ENCODE results near the gene CLTA. TPM values are rescaled to one million over a fixed set of nuclear protein-coding genes. Genes with fewer than 3 reads are reported as not detected.
"Not testable (repeated sequence)": the region's sequence is repeated elsewhere in the genome, so short reads cannot be mapped to it uniquely, and the experiment has no call there.

The CLTA gene
- total and polyA plus RNA-seq, 7 experiments from 2014 or later = 32.2 to 140 (median 72.0) TPM

DNA sequence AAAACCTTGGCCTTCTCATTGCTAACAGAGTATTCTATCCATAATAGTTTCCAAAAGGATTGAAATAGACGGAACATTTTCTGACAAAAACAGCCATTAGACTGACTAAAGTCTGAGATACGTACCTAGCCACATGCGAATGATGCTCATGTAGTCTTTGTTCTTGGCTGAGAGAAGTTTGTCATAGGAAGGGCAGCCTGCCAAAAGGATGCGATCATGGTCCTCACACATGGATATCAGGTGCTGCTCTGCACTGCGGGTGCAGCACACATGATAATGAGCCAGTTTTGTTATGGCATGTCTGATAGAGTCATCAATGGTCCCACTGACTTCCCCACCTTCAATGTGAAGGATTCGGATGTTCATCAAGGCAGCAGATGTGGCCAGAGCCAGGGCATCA is 55.2 kb downstream of the CLTA start:
- Histone ChIP-seq H3K27ac (ENCODE audit: low read depth, low read length) (no peak overlapping the region), H3K4me3 (ENCODE audit: low read length) (no peak overlapping the region), H3K9me3 (ENCODE audit: control insufficient read depth in 2 of 3, low read length in 3 of 3) (no peaks in the 10 kb centered on the region), H3K4me1 (ENCODE audit: control insufficient read depth in 2 of 2, insufficient read depth in 2 of 2, low read length in 2 of 2) (no peaks in the 10 kb centered on the region), H3K27me3 (ENCODE audit: control insufficient read depth in 2 of 2, insufficient read depth in 2 of 2, low read length in 2 of 2) (no peaks in the 10 kb centered on the region), H3K36me3 (ENCODE audit: control insufficient read depth in 2 of 3, insufficient read depth in 3 of 3, low read length in 3 of 3) (peaks cover 0 to 22% (median 10%) of the 10 kb centered on the region in 3 experiments)
- ChIA-PET POLR2A (no interaction called here), CTCF (no interaction called here)
- Mint-ChIP-seq H3K27ac (peak overlapping the region in 1 of 9 donors; percentile 36), H3K36me3 (peaks cover 0 to 18% (median 13%) of the 10 kb centered on the region in 5 donors), H3K9me3 (peaks cover 0 to 1% (median 0%) of the 10 kb centered on the region in 11 donors), H3K27me3 (no peaks in the 10 kb centered on the region), H3K4me1 (peaks cover 7 to 15% (median 11%) of the 10 kb centered on the region in 7 donors), H3K4me3 (no peak overlapping the region)
- intact Hi-C loops (cut with micrococcal nuclease) = no loop called here
- DNase-seq (no peak), ATAC-seq (no peak)

DNA sequence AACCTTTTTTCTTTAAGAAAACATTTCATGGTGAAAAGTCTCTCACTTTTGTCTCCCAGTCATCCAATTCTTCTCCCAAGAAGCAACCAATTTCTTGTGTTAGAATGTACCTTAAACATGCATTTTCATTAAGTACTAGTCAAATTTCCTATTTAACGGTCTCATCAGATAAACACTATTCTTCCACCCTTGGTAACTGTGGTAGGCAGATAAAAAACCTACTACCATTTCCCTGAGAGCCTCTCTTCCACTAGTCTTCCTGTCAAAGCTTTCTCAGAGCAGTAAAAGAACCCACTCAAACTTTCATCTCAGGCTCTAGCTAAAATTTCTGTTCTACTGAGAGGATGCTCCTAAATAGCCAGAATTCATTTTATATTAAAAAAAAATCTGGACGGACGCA is 56.6 kb downstream of the CLTA start:
- Mint-ChIP-seq H3K36me3 (peaks cover 0 to 17% (median 13%) of the 10 kb centered on the region in 5 donors), H3K9me3 (peaks cover 0 to 1% (median 0%) of the 10 kb centered on the region in 11 donors), H3K27me3 (no peaks in the 10 kb centered on the region), H3K4me3 (no peak overlapping the region), H3K27ac (no peak overlapping the region), H3K4me1 (peaks cover 10 to 25% (median 15%) of the 10 kb centered on the region in 7 donors)
- no peak for DNase-seq
- intact Hi-C loops (cut with micrococcal nuclease) = no loop called here
- POLR2A ChIA-PET = no interaction called here
- Histone ChIP-seq H3K36me3 (ENCODE audit: control insufficient read depth in 2 of 3, insufficient read depth in 3 of 3, low read length in 3 of 3) (peaks cover 0 to 16% (median 10%) of the 10 kb centered on the region in 3 experiments), H3K4me3 (ENCODE audit: low read length) (no peak overlapping the region), H3K27ac (ENCODE audit: low read depth, low read length) (no peak overlapping the region), H3K4me1 (ENCODE audit: control insufficient read depth in 2 of 2, insufficient read depth in 2 of 2, low read length in 2 of 2) (no peaks in the 10 kb centered on the region), H3K9me3 (ENCODE audit: control insufficient read depth in 2 of 3, low read length in 3 of 3) (no peaks in the 10 kb centered on the region), H3K27me3 (ENCODE audit: control insufficient read depth in 2 of 2, insufficient read depth in 2 of 2, low read length in 2 of 2) (no peaks in the 10 kb centered on the region)
- no peak for ATAC-seq
- CTCF ChIA-PET = interaction anchor here (1.6 to 5.6 kb wide), 4 partner anchors 19 to 85 kb away, joined by 7 to 45 read pairs (median 8); no protein-coding TSS in a partner anchor

- DNase-seq = peak in 7 of 9 donors; percentile 10 to 59 (median 37)
- intact Hi-C loops (cut with micrococcal nuclease) = loop anchor here (1.0 to 2.0 kb wide), 3 partner anchors 81 to 307 kb away; no protein-coding TSS in a partner anchor
- H3K9me3 Mint-ChIP-seq; H3K27me3 Mint-ChIP-seq; H3K27me3 ChIP-seq (ENCODE audit: control insufficient read depth in 2 of 2, insufficient read depth in 2 of 2, low read length in 2 of 2); H3K4me1 ChIP-seq (ENCODE audit: control insufficient read depth in 2 of 2, insufficient read depth in 2 of 2, low read length in 2 of 2); H3K9me3 ChIP-seq (ENCODE audit: control insufficient read depth in 2 of 3, low read length in 3 of 3); H3K4me3 ChIP-seq (ENCODE audit: low read length); H3K4me3 Mint-ChIP-seq; H3K27ac ChIP-seq (ENCODE audit: low read depth, low read length): not testable (repeated sequence)
- POLR2A ChIA-PET = interaction anchor here (1.2 kb wide), 1 partner anchor 240 kb away, joined by 3 read pairs; no protein-coding TSS in a partner anchor
- Mint-ChIP-seq H3K27ac (peak overlapping the region in 2 of 9 donors; percentile 43 to 72), H3K4me1 (peaks cover 10 to 25% (median 15%) of the 10 kb centered on the region in 7 donors), H3K36me3 (peaks cover 0 to 17% (median 12%) of the 10 kb centered on the region in 5 donors)
- H3K36me3 ChIP-seq (ENCODE audit: control insufficient read depth in 2 of 3, insufficient read depth in 3 of 3, low read length in 3 of 3) = peaks cover 0 to 16% (median 10%) of the 10 kb centered on the region in 3 experiments
- CTCF ChIA-PET = interaction anchor here (1.6 to 5.6 kb wide), 4 partner anchors 19 to 84 kb away, joined by 7 to 45 read pairs (median 8); no protein-coding TSS in a partner anchor
- ATAC-seq = peak; percentile 90
Measured at GRCh38 chr9:36248061-36248460, 57.3 kb downstream of the CLTA start.

GRCh38 chr9:36249189-36249588 is 58.5 kb downstream of the CLTA start:
- Histone ChIP-seq H3K27me3 (ENCODE audit: control insufficient read depth in 2 of 2, insufficient read depth in 2 of 2, low read length in 2 of 2) (no peaks in the 10 kb centered on the region), H3K4me1 (ENCODE audit: control insufficient read depth in 2 of 2, insufficient read depth in 2 of 2, low read length in 2 of 2) (no peaks in the 10 kb centered on the region), H3K4me3 (ENCODE audit: low read length) (no peak overlapping the region), H3K9me3 (ENCODE audit: control insufficient read depth in 2 of 3, low read length in 3 of 3) (no peaks in the 10 kb centered on the region), H3K27ac (ENCODE audit: low read depth, low read length) (no peak overlapping the region), H3K36me3 (ENCODE audit: control insufficient read depth in 2 of 3, insufficient read depth in 3 of 3, low read length in 3 of 3) (peaks cover 0 to 11% (median 10%) of the 10 kb centered on the region in 3 experiments)
- H3K9me3 Mint-ChIP-seq = peaks cover 0 to 1% (median 0%) of the 10 kb centered on the region in 11 donors
- peak overlapping the region in 1 of 9 donors; percentile 42 for H3K27ac Mint-ChIP-seq
- peaks cover 10 to 25% (median 15%) of the 10 kb centered on the region in 7 donors for H3K4me1 Mint-ChIP-seq
- POLR2A ChIA-PET = interaction anchor here (0.6 to 1.2 kb wide), 3 partner anchors 13 to 239 kb away, joined by 3 to 7 read pairs (median 3); no protein-coding TSS in a partner anchor
- ATAC-seq (no peak), DNase-seq (no peak)
- no peak overlapping the region for H3K4me3 Mint-ChIP-seq
- CTCF ChIA-PET = interaction anchor here (1.2 to 5.6 kb wide), 3 partner anchors 76 to 83 kb away, joined by 3 to 45 read pairs (median 4); no protein-coding TSS in a partner anchor
- intact Hi-C loops (cut with micrococcal nuclease) = loop anchor here in 1 of 2 donors (2.0 kb wide), 2 partner anchors 158 to 306 kb away; no protein-coding TSS in a partner anchor
- no peaks in the 10 kb centered on the region for H3K27me3 Mint-ChIP-seq
- peaks cover 0 to 13% (median 10%) of the 10 kb centered on the region in 5 donors for H3K36me3 Mint-ChIP-seq

- Mint-ChIP-seq H3K36me3 (peaks cover 0 to 13% (median 9%) of the 10 kb centered on the region in 5 donors), H3K27ac (peak overlapping the region in 2 of 9 donors; percentile 0 to 4), H3K4me1 (peaks cover 10 to 25% (median 15%) of the 10 kb centered on the region in 7 donors), H3K9me3 (peaks cover 0 to 1% (median 0%) of the 10 kb centered on the region in 11 donors), H3K4me3 (no peak overlapping the region), H3K27me3 (no peaks in the 10 kb centered on the region)
- H3K4me3 ChIP-seq (ENCODE audit: low read length) = no peak overlapping the region
- ATAC-seq (no peak), DNase-seq (no peak)
- no peaks in the 10 kb centered on the region for H3K4me1 ChIP-seq (ENCODE audit: control insufficient read depth in 2 of 2, insufficient read depth in 2 of 2, low read length in 2 of 2)
- POLR2A ChIA-PET = no interaction called here
- peaks cover 0 to 10% (median 10%) of the 10 kb centered on the region in 3 experiments for H3K36me3 ChIP-seq (ENCODE audit: control insufficient read depth in 2 of 3, insufficient read depth in 3 of 3, low read length in 3 of 3)
- intact Hi-C loops (cut with micrococcal nuclease) = no loop called here
- H3K27ac ChIP-seq (ENCODE audit: low read depth, low read length) = no peak overlapping the region
- no peaks in the 10 kb centered on the region for H3K27me3 ChIP-seq (ENCODE audit: control insufficient read depth in 2 of 2, insufficient read depth in 2 of 2, low read length in 2 of 2)
- H3K9me3 ChIP-seq (ENCODE audit: control insufficient read depth in 2 of 3, low read length in 3 of 3) = no peaks in the 10 kb centered on the region
- CTCF ChIA-PET = interaction anchor here (0.6 to 5.6 kb wide), 6 partner anchors 76 to 479 kb away, joined by 3 to 45 read pairs (median 3); no protein-coding TSS in a partner anchor
Measured at GRCh38 chr9:36250079-36250478, 59.4 kb downstream of the CLTA start.

DNA sequence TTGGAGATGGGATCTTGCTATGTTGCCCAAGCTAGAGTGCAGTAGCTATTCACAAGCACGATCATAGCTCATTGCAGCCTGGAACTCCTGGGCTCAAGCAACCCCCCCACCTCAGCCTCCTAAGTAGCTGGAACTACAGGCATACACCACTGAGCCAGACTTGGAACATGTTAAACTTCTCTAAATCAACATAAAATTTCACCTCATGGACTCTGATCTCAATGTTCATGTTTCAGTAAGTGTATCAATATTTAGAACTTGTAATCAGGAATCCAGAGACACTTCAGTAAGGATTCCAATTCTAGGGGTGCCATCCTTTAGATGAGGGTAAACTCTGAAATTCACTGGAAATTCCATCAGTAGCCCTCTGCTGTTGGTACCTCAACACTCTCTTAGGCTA is 60.7 kb downstream of the CLTA start:
- POLR2A ChIA-PET = no interaction called here
- H3K4me3 ChIP-seq (ENCODE audit: low read length) = no peak overlapping the region
- H3K9me3 Mint-ChIP-seq = no peaks in the 10 kb centered on the region

More for the DNA sequence above, 60.7 kb downstream of the CLTA start:
- peaks cover 0 to 6% (median 2%) of the 10 kb centered on the region in 5 donors for H3K36me3 Mint-ChIP-seq
- Histone ChIP-seq H3K4me1 (ENCODE audit: control insufficient read depth in 2 of 2, insufficient read depth in 2 of 2, low read length in 2 of 2) (no peaks in the 10 kb centered on the region), H3K9me3 (ENCODE audit: control insufficient read depth in 2 of 3, low read length in 3 of 3) (no peaks in the 10 kb centered on the region), H3K27ac (ENCODE audit: low read depth, low read length) (no peak overlapping the region), H3K36me3 (ENCODE audit: control insufficient read depth in 2 of 3, insufficient read depth in 3 of 3, low read length in 3 of 3) (peaks cover 0 to 3% (median 0%) of the 10 kb centered on the region in 3 experiments), H3K27me3 (ENCODE audit: control insufficient read depth in 2 of 2, insufficient read depth in 2 of 2, low read length in 2 of 2) (no peaks in the 10 kb centered on the region)
- intact Hi-C loops (cut with micrococcal nuclease) = no loop called here
- no peak overlapping the region for H3K4me3 Mint-ChIP-seq
- no peak for DNase-seq
- H3K4me1 Mint-ChIP-seq = peaks cover 10 to 21% (median 17%) of the 10 kb centered on the region in 7 donors
- H3K27ac Mint-ChIP-seq = peak overlapping the region in 1 of 9 donors; percentile 39
- no peak for ATAC-seq
- H3K27me3 Mint-ChIP-seq = no peaks in the 10 kb centered on the region
- CTCF ChIA-PET = interaction anchor here (0.6 to 5.6 kb wide), 2 partner anchors 76 to 886 kb away, joined by 3 to 45 read pairs; no protein-coding TSS in a partner anchor
